HepG2 (cell line): ENCODE results near the gene ETFDH. TPM values are rescaled to one million over a fixed set of nuclear protein-coding genes. Genes with fewer than 3 reads are reported as not detected.

ENCODE experiments used
- DMAP1 ChIP-seq: IDR thresholded peaks from 2 replicates; pipeline ENCODE4 v1.6.1; 2016
- GLMP ChIP-seq: sonication (generic); formaldehyde crosslinking; IDR thresholded peaks from 2 replicates; pipeline ENCODE4 v1.9.0; 2021; ENCODE audit warnings: missing genetic modification reagents, mild to moderate bottlenecking, borderline replicate concordance
- HNRNPH1 ChIP-seq: fragments of 200-400 bp; formaldehyde crosslinking; optimal IDR thresholded peaks from 2 replicates; pipeline ENCODE3; 2017; ENCODE audit warnings: mild to moderate bottlenecking, low read depth, low read length
- KDM5A ChIP-seq: fragments of 200-600 bp; sonication (generic); IDR thresholded peaks from 2 replicates; pipeline ENCODE4 v1.7.0; 2018; ENCODE audit warnings: antibody characterized with exemption, mild to moderate bottlenecking, low read length, borderline replicate concordance
- KLF9 ChIP-seq: IDR thresholded peaks from 2 replicates; pipeline ENCODE4 v1.6.1; 2016; ENCODE audit warnings: low read depth
- MAF1 ChIP-seq: sonication (generic); formaldehyde crosslinking; IDR thresholded peaks from 2 replicates; pipeline ENCODE4 v1.5.0; 2020; ENCODE audit warnings: missing genetic modification reagents, borderline replicate concordance
- MYC ChIP-seq: sonication (generic); formaldehyde crosslinking; IDR thresholded peaks from 2 replicates; pipeline ENCODE4 v1.9.0; 2021; ENCODE audit warnings: missing genetic modification reagents, borderline replicate concordance
- SNRNP70 ChIP-seq: fragments of 200-400 bp; formaldehyde crosslinking; IDR thresholded peaks from 2 replicates; pipeline ENCODE4 v1.6.1; 2017; ENCODE audit warnings: mild to moderate bottlenecking, low read depth, low read length, moderate library complexity
- SRSF4 ChIP-seq: fragments of 200-400 bp; formaldehyde crosslinking; IDR thresholded peaks from one replicate; pipeline ENCODE4 v1.6.1; 2018; ENCODE audit warnings: mild to moderate bottlenecking, low read depth, low read length, moderate library complexity; ENCODE audit not compliant: poor library complexity, severe bottlenecking
- ZBED4 ChIP-seq: sonication (generic); formaldehyde crosslinking; IDR thresholded peaks from 2 replicates; pipeline ENCODE4 v1.4.0; 2020; ENCODE audit warnings: missing genetic modification reagents, borderline replicate concordance
- ZFP41 ChIP-seq: sonication (generic); formaldehyde crosslinking; IDR thresholded peaks from 2 replicates; pipeline ENCODE4 v1.4.0; 2020; ENCODE audit warnings: mild to moderate bottlenecking, missing genetic modification reagents, borderline replicate concordance
- ZFP90 ChIP-seq: sonication (generic); formaldehyde crosslinking; IDR thresholded peaks from 2 replicates; pipeline ENCODE4 v1.8.0; 2022; ENCODE audit warnings: missing genetic modification reagents, mild to moderate bottlenecking, inconsistent platforms, borderline replicate concordance
- ZNF124 ChIP-seq: sonication (generic); formaldehyde crosslinking; IDR thresholded peaks from 2 replicates; pipeline ENCODE4 v1.4.0; 2020; ENCODE audit warnings: missing genetic modification reagents
- ZNF430 ChIP-seq: sonication (generic); formaldehyde crosslinking; IDR thresholded peaks from 2 replicates; pipeline ENCODE4 v1.9.0; 2021; ENCODE audit warnings: mild to moderate bottlenecking, missing genetic modification reagents
- ZNF687 ChIP-seq: sonication (generic); formaldehyde crosslinking; IDR thresholded peaks from 2 replicates; pipeline ENCODE4 v1.5.1; 2020; ENCODE audit warnings: mild to moderate bottlenecking, missing genetic modification reagents, moderate library complexity
- ZNF740 ChIP-seq: sonication (generic); formaldehyde crosslinking; IDR thresholded peaks from 2 replicates; pipeline ENCODE4 v1.4.0; 2020; ENCODE audit warnings: missing genetic modification reagents
- ZNF75D ChIP-seq: sonication (generic); formaldehyde crosslinking; IDR thresholded peaks from 2 replicates; pipeline ENCODE4 v1.8.1; 2023; ENCODE audit warnings: missing genetic modification reagents, mild to moderate bottlenecking, borderline replicate concordance
- ZNF780A ChIP-seq: sonication (generic); formaldehyde crosslinking; IDR thresholded peaks from 2 replicates; pipeline ENCODE4 v1.8.0; 2022; ENCODE audit warnings: mild to moderate bottlenecking, missing genetic modification reagents, moderate library complexity
- ZNF816 ChIP-seq: sonication (generic); formaldehyde crosslinking; IDR thresholded peaks from 2 replicates; pipeline ENCODE4 v1.8.0; 2022; ENCODE audit warnings: missing genetic modification reagents, mild to moderate bottlenecking, borderline replicate concordance
- polyA plus RNA-seq, 8 experiments: library from polyadenylated mRNA; depleted of rRNA in 3 of 8; stranded (reverse) in 7 of 8; unstranded in 1 of 8; fragments of >200 nt; fragmentation: Illumina TruSeq in 4 of 8; extraction: Trizol in 4 of 8; gene quantifications; 2 replicates each; pipeline versions ENCODE4 v1.2.1 to v1.2.3, GENCODE V29; 2011 to 2016; ENCODE audit warnings: low read depth in 4 of 8, missing spikeins in 1 of 8, mixed read lengths in 1 of 8; ENCODE audit not compliant: insufficient read depth in 1 of 8
- total RNA-seq, 5 experiments: library from RNA; depleted of rRNA; stranded (reverse); fragments of >200 nt; fragmentation: Illumina TruSeq; extraction: Trizol; gene quantifications; 2 replicates each; pipeline ENCODE4 v1.2.3, GENCODE V29; 2016; ENCODE audit warnings: low read depth in 1 of 5

ETFDH gene
- total and polyA plus RNA-seq, 2 of the 13 experiments (the other 11 are each of a cell fraction or from before 2014, with no cell fraction given) = 14.7 to 17.8 TPM

- TF ChIP-seq KLF9 (CRISPR knock-in tag) (0 out of 2 replicates have a peak, but pooled peaks have one; percentile 48), ZNF740 (0 out of 2 replicates have a peak, but pooled peaks have one; percentile 53), SNRNP70 (no peak), ZNF687 (CRISPR knock-in tag) (peak; percentile 98), GLMP (CRISPR knock-in tag) (peak; percentile 11; the same call in 1 of the 2 replicates), MAF1 (peak; percentile 67; the same call in 1 of the 2 replicates), SRSF4 (no peak), ZFP41 (CRISPR knock-in tag) (no peak), DMAP1 (peak; percentile 98), ZNF75D (CRISPR knock-in tag) (no peak), HNRNPH1 (no peak), KDM5A (peak; percentile 57; the same call in 1 of the 2 replicates), ZFP90 (CRISPR knock-in tag) (peak; percentile 86), ZNF124 (CRISPR knock-in tag) (peak; percentile 82), ZNF816 (CRISPR knock-in tag) (peak; percentile 31; the same call in 1 of the 2 replicates), ZBED4 (CRISPR knock-in tag) (no peak), MYC (CRISPR knock-in tag) (peak; percentile 98), ZNF780A (CRISPR knock-in tag) (no peak), ZNF430 (CRISPR knock-in tag) (peak; percentile 65)
These were observed 51.1 kb downstream of the ETFDH start, which contains the start of gene PPID (continued) for GRCh38 chr4:158722917-158723793.
